T-helper 17 cell (primary cell): ENCODE measurements around the gene MYH14. TPM values are rescaled to one million over a fixed set of nuclear protein-coding genes. Genes with fewer than 3 reads are reported as not detected.

Experiments used
- ATAC-seq: fragments of 150-1000 bp; cut with Tn5 transposase; 2 replicates; pipeline ENCODE4 v1.10.0; 2021; ENCODE audit warnings: mild to moderate bottlenecking, moderate library complexity
- DNase-seq, 3 donors: peaks; one replicate each; pipeline versions ENCODE4 v3.0.0 to v3.0.0-alpha.2; 2020 to 2021
- H3K9me3 ChIP-seq: one replicate; pipeline ENCODE4 v1.7.0; 2013; ENCODE audit warnings: low read length, mild to moderate bottlenecking; ENCODE audit not compliant: control insufficient read depth, poor library complexity, severe bottlenecking
- H3K27ac Mint-ChIP-seq: one replicate; pipeline ENCODE4 v1.8.0; 2022; ENCODE audit warnings: mild to moderate bottlenecking, moderate library complexity, mixed read lengths
- H3K27me3 Mint-ChIP-seq: one replicate; pipeline ENCODE4 v1.8.0; 2022; ENCODE audit warnings: mixed read lengths
- H3K36me3 Mint-ChIP-seq: one replicate; pipeline ENCODE4 v1.8.0; 2022; ENCODE audit warnings: low read depth, mixed read lengths
- H3K4me1 Mint-ChIP-seq: one replicate; pipeline ENCODE4 v1.8.0; 2022; ENCODE audit warnings: mild to moderate bottlenecking, mixed read lengths
- H3K4me3 Mint-ChIP-seq: one replicate; pipeline ENCODE4 v1.8.0; 2022; ENCODE audit warnings: mild to moderate bottlenecking, moderate library complexity, mixed read lengths
- total RNA-seq, 4 donors: library from RNA in 2 of 4; stranded (reverse) in 2 of 4; gene quantifications; one replicate each; pipeline ENCODE4 v1.2.3 and lab custom pipeline; 2022 to 2026

MYH14 gene
- total RNA-seq (not detected), total RNA-seq (lab: John Stamatoyannopoulos, UW) (0.08 to 1.5 reads per million in 2 donors)

DNA sequence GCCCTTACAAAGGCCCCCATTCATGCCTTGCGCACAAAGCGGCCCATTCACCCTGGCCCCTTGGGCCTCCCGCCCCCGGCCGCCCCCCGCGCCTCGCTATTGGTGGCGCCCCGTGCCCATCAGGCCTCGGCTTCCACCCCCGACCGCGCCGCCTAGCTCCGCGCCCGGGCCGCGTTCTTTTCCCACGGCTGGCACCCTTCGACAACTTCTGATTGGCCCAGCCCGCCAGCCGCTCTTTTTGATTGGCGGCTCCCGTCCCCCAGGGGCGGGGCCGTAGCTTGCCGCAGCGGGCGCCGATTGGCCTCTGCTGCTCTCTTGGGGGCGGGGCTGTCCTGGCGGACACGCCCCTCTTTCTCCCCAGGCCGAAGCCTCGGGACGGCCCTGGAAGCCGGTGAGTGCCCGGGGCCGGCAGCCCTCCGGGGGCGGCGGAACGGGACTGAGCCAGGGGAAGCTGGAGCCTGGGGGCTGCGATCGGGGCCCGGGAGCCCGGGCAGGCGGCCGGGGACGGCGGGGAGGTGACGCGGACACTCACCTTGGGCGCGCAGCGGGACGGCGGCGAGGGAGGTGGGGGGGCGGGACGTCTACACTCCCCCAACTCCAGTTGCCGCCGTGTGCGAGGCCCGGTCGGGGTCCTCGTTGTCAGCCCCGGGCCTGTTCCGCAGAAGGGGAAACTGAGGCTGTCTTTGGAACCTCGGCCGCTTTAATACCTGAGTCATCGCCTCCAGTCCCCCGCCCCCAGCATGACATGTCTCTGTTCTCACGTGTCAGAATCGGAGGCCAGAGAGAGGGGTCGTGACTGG lies at the start of gene MYH14:
Gene MYH14 (plus strand): TSS at position 342 of the 800 bp plus-strand sequence. CDS start 6,744 bp downstream, outside the sequence.
- H3K9me3 ChIP-seq: no peaks in the 10 kb centered on the region
- H3K36me3 Mint-ChIP-seq: peaks cover 5% of the 10 kb centered on the region
- DNase-seq (no peak), ATAC-seq (no peak)
- no peaks in the 10 kb centered on the region for H3K4me1 Mint-ChIP-seq
- peak within 1 kb of the TSS; percentile 39 for H3K4me3 Mint-ChIP-seq
- H3K27me3 Mint-ChIP-seq: peaks cover 59% of the 10 kb centered on the region
- H3K27ac Mint-ChIP-seq: no peak within 1 kb of the TSS

GRCh38 chr19:50154529-50154928 lies 48.9 kb upstream of the MYH14 start:
- Mint-ChIP-seq H3K27ac (no peak overlapping the region), H3K4me1 (peaks cover 2% of the 10 kb centered on the region), H3K4me3 (no peak overlapping the region), H3K36me3 (peaks cover 2% of the 10 kb centered on the region), H3K27me3 (peaks cover 36% of the 10 kb centered on the region)
- no peaks in the 10 kb centered on the region for H3K9me3 ChIP-seq
- no peak for DNase-seq
- ATAC-seq: no peak

DNA sequence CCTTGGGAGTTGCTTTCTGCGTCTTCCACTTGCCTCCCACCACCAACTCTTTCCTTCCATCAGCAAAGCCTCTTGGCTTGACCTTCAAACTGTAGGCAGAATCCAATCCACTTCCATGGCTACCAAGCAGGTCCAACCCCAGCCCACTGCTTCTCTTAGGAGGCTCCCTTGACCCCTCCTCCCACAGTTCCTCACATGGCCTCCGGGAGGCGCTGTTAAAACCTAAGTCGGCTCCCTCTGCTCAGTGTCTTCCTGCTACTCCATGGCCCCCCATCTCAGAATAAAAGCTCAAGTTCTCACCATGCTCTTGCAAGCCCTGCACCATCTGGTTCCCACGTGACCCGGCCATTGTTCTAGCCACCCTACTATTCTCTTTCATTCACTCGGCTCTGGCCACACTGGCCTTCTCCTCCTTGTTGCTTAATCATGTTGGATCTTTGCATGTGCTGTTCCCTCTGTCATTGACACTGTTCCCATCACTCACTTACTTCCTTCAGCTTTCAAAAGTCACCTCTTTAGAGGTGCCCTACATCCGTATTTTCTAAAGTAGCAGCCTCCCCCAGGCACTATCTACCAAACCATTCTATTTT lies 47.8 kb upstream of the MYH14 start:
- no peaks in the 10 kb centered on the region for H3K9me3 ChIP-seq
- ATAC-seq (no peak), DNase-seq (no peak)
- no peak overlapping the region for H3K27ac Mint-ChIP-seq
- H3K36me3 Mint-ChIP-seq: peaks cover 2% of the 10 kb centered on the region
- H3K4me3 Mint-ChIP-seq: no peak overlapping the region
- peaks cover 28% of the 10 kb centered on the region for H3K27me3 Mint-ChIP-seq
- peaks cover 2% of the 10 kb centered on the region for H3K4me1 Mint-ChIP-seq

DNA sequence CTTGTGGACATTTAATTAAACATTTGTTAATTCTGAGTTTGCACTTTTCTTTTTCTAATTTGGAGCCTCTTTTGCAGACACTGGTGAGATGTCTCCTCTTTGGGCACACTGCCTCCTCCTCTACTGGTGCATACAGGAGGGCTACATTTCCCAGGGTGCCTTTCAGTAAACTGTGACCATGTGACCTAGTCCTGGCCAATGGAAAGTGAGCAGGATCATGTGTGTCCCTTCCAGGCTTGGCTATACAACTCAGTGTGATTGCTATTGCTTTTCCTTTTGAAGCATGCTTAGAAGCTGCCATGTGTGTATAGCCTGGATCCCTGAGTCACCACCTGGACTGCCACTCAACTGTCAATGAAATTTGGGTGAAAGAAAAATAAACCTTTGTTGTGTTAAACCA lies 44.8 kb upstream of the MYH14 start:
- Mint-ChIP-seq H3K27me3 (peaks cover 15% of the 10 kb centered on the region), H3K36me3 (no peaks in the 10 kb centered on the region), H3K4me3 (no peak overlapping the region), H3K4me1 (no peaks in the 10 kb centered on the region), H3K27ac (no peak overlapping the region)
- no peak for DNase-seq
- no peak for ATAC-seq
- no peaks in the 10 kb centered on the region for H3K9me3 ChIP-seq

DNA sequence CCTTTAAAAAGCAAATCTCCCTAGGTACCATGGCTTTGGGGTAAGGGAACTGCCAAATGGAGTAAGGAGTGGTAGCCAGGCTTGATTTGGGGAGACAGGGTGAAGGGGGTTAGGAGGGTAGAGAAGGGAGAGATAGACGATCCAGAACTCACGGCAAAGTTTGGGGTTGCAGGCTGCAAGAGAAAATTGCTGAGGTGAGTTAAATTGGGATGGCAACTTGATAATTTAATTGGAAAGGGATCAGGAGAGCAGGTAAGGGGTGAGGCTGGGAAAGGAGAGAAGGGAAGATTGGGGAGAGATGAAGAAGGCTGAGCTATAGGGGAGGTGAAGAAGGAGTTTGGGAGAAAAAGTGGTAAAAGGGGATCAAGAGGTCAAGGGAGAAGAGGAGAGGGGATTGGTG lies 44.3 kb upstream of the MYH14 start:
- no peaks in the 10 kb centered on the region for H3K9me3 ChIP-seq
- Mint-ChIP-seq H3K4me3 (no peak overlapping the region), H3K27me3 (peaks cover 15% of the 10 kb centered on the region), H3K27ac (no peak overlapping the region), H3K4me1 (no peaks in the 10 kb centered on the region), H3K36me3 (no peaks in the 10 kb centered on the region)
- ATAC-seq (no peak), DNase-seq (no peak)

DNA sequence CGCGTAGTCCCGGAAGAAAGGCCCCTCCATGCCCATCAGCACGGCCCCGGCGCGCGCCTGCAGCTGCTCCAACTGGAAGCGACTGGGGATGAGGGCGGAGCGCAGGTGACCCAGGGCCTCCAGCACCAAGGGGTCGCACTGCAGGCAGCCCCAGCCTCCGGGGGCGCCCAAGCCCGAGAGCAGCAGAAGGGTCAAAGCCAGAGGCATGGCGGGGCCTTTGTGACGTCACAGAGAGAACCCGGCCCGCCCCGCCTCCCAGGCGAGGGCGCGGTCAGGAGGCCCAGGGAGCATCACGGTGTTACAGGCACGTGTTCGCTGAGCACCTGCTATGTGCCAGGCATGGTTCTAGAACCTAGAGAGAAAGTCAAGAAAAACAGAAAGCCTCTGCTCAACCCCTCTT lies 40.4 kb upstream of the MYH14 start, which contains the start of gene IZUMO2:
Gene IZUMO2 (minus strand): TSS at position 294 of the 400 bp plus-strand sequence. CDS start 87 bp downstream, at position 207.
- no peak for DNase-seq
- peaks cover 39% of the 10 kb centered on the region for H3K27me3 Mint-ChIP-seq
- no peak for ATAC-seq
- no peak within 1 kb of the TSS for H3K27ac Mint-ChIP-seq
- H3K4me1 Mint-ChIP-seq: peaks cover 2% of the 10 kb centered on the region
- H3K9me3 ChIP-seq: no peaks in the 10 kb centered on the region
- peaks cover 5% of the 10 kb centered on the region for H3K36me3 Mint-ChIP-seq
- no peak within 1 kb of the TSS for H3K4me3 Mint-ChIP-seq

- Mint-ChIP-seq H3K27me3 (peaks cover 52% of the 10 kb centered on the region), H3K4me1 (peaks cover 2% of the 10 kb centered on the region), H3K36me3 (peaks cover 11% of the 10 kb centered on the region)
These were observed 36.1 kb upstream of the MYH14 start for GRCh38 chr19:50167314-50167721.

GRCh38 chr19:50171752-50172151 lies 31.7 kb upstream of the MYH14 start:
- DNase-seq (no peak), ATAC-seq (no peak)
- Mint-ChIP-seq H3K4me1 (peaks cover 2% of the 10 kb centered on the region), H3K4me3 (no peak overlapping the region), H3K27ac (no peak overlapping the region), H3K36me3 (peaks cover 8% of the 10 kb centered on the region), H3K27me3 (peaks cover 31% of the 10 kb centered on the region)
- H3K9me3 ChIP-seq: no peaks in the 10 kb centered on the region

More at GRCh38 chr19:50167314-50167721, 36.1 kb upstream of the MYH14 start:
- no peaks in the 10 kb centered on the region for H3K9me3 ChIP-seq
- H3K4me3 Mint-ChIP-seq: no peak overlapping the region
- no peak for ATAC-seq
- no peak overlapping the region for H3K27ac Mint-ChIP-seq
- DNase-seq: no peak

GRCh38 chr19:50172726-50173125 lies 30.7 kb upstream of the MYH14 start:
- ATAC-seq (no peak), DNase-seq (no peak)
- Mint-ChIP-seq H3K36me3 (peaks cover 6% of the 10 kb centered on the region), H3K4me3 (no peak overlapping the region), H3K27me3 (peaks cover 21% of the 10 kb centered on the region), H3K27ac (no peak overlapping the region), H3K4me1 (peaks cover 2% of the 10 kb centered on the region)
- no peaks in the 10 kb centered on the region for H3K9me3 ChIP-seq

DNA sequence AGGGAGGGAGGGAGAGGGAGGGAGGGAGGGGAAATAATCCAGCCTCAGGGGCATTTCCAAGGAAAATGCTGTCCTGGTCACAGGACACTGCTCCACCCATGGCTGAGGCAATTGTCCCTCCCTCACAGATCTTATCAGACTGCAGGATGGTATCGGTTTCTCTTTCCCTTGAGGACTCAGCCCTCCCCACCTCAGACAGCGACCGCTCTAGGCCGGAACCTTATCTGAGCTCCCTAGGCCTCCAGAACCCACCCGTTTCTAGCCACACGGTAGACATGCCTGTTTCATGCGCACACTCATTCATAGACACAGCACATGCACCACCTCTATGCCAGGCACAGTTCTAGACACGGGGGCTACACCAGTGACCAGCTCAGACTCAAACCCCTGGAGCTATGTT lies 30.3 kb upstream of the MYH14 start:
- Mint-ChIP-seq H3K4me3 (no peak overlapping the region), H3K27ac (no peak overlapping the region), H3K4me1 (peaks cover 2% of the 10 kb centered on the region), H3K36me3 (peaks cover 6% of the 10 kb centered on the region), H3K27me3 (peaks cover 22% of the 10 kb centered on the region)
- no peak for ATAC-seq
- DNase-seq: no peak
- no peaks in the 10 kb centered on the region for H3K9me3 ChIP-seq

DNA sequence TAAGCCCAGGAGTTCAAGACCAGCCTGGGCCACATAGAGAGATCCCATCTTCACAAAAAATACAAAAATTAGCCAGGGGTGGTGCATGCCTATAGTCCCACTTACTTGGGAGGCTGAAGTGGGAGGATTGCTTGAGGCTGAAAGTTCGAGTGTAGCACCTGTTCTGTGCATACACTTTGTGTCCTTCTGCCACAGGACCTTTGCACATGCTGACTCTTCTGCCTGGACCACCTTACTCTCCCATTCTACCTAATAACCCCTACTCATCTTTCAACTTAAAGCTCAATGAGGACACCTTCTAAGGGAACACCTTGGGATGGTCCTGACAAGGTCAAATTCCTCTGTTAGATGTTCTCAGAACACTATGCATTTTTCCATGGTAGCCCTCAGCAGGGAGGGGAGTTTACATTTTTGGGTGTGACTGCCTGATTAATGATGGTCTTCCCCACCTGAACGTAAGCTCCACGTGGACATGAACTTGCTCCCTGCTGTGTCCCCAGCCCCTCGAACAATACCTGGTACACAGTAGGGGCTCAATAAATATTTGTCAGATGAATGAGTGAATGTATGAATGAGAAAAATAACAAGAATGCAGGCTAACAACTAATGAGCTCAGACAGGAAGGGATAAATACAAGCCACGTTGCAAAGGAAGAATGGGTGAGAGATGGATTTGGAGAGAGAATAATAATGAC lies 29.2 kb upstream of the MYH14 start:
- Mint-ChIP-seq H3K27ac (no peak overlapping the region), H3K4me3 (no peak overlapping the region), H3K36me3 (peaks cover 3% of the 10 kb centered on the region), H3K4me1 (peaks cover 2% of the 10 kb centered on the region), H3K27me3 (peaks cover 19% of the 10 kb centered on the region)
- H3K9me3 ChIP-seq: no peaks in the 10 kb centered on the region
- no peak for ATAC-seq
- no peak for DNase-seq

- no peak for ATAC-seq
- H3K4me3 Mint-ChIP-seq: no peak overlapping the region
These were observed 27.5 kb upstream of the MYH14 start for GRCh38 chr19:50175924-50176323.

DNA sequence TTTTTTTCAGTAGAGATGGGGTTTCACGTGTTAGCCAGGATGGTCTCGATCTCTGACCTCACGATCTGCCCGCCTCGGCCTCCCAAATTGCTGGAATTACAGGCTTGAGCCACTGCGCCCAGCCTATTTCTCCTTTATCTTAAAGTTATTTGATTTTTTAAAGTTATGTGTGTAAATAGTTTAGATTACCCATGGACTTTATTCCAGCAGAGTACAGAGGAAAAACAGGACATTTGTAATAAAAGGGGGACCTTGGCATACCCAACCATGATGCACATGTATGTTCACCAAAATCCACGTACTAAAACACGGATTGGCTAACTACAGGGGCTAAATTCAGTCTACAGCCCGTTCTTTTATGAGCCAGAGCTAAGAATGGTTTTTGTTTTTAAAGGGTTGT lies 26.6 kb upstream of the MYH14 start:
- Mint-ChIP-seq H3K27me3 (peaks cover 29% of the 10 kb centered on the region), H3K4me3 (no peak overlapping the region), H3K36me3 (no peaks in the 10 kb centered on the region)

More at GRCh38 chr19:50175924-50176323, 27.5 kb upstream of the MYH14 start:
- no peaks in the 10 kb centered on the region for H3K36me3 Mint-ChIP-seq
- no peak overlapping the region for H3K27ac Mint-ChIP-seq
- DNase-seq: no peak
- peaks cover 23% of the 10 kb centered on the region for H3K27me3 Mint-ChIP-seq
- H3K9me3 ChIP-seq: no peaks in the 10 kb centered on the region
- peaks cover 2% of the 10 kb centered on the region for H3K4me1 Mint-ChIP-seq

More for the DNA sequence above, 26.6 kb upstream of the MYH14 start:
- Mint-ChIP-seq H3K27ac (no peak overlapping the region), H3K4me1 (peaks cover 2% of the 10 kb centered on the region)
- H3K9me3 ChIP-seq: no peaks in the 10 kb centered on the region
- ATAC-seq (no peak), DNase-seq (no peak)
